Trophoblast cell (in vitro differentiated cells and primary cell): ENCODE data around the gene COL4A4.

Source experiments
- DNase-seq, 2 donors: peaks; one replicate each; pipeline ENCODE4 v3.0.0-alpha.2; 2016
- H2AFZ ChIP-seq: 2 replicates; pipeline ENCODE4 v1.6.1; 2013; ENCODE audit warnings: low read length, moderate library complexity, mild to moderate bottlenecking; ENCODE audit not compliant: insufficient read depth, poor library complexity
- H2AK5ac ChIP-seq: 2 replicates; pipeline ENCODE4 v1.6.1; 2013; ENCODE audit warnings: mild to moderate bottlenecking, low read length
- H2BK120ac ChIP-seq: 2 replicates; pipeline ENCODE4 v1.6.1; 2013; ENCODE audit warnings: low read length, mild to moderate bottlenecking, moderate library complexity; ENCODE audit not compliant: insufficient read depth, poor library complexity
- H2BK12ac ChIP-seq: 2 replicates; pipeline ENCODE4 v1.6.1; 2013; ENCODE audit warnings: mild to moderate bottlenecking, low read length, moderate library complexity
- H2BK5ac ChIP-seq: 2 replicates; pipeline ENCODE4 v1.6.1; 2013; ENCODE audit warnings: low read length, low read depth, moderate library complexity, mild to moderate bottlenecking; ENCODE audit not compliant: poor library complexity
- H3K14ac ChIP-seq: 2 replicates; pipeline ENCODE4 v1.6.1; 2013; ENCODE audit warnings: mild to moderate bottlenecking, low read length
- H3K18ac ChIP-seq: 2 replicates; pipeline ENCODE4 v1.6.1; 2013; ENCODE audit warnings: mild to moderate bottlenecking, low read length
- H3K23ac ChIP-seq: 2 replicates; pipeline ENCODE4 v1.6.1; 2013; ENCODE audit warnings: low read length
- H3K27ac ChIP-seq: 2 replicates; pipeline ENCODE4 v1.5.1; 2013; ENCODE audit warnings: low read depth, mild to moderate bottlenecking, inconsistent platforms, low read length, moderate library complexity
- H3K27me3 ChIP-seq: 2 replicates; pipeline ENCODE4 v1.6.1; 2013; ENCODE audit warnings: inconsistent platforms, mild to moderate bottlenecking, low read length, moderate library complexity; ENCODE audit not compliant: insufficient read depth
- H3K36me3 ChIP-seq, 2 experiments: 1 replicate in 1 of 2; 2 replicates in 1 of 2; pipeline ENCODE4 v1.6.1; 2013; ENCODE audit warnings: low read length in 2 of 2, mild to moderate bottlenecking in 2 of 2, moderate library complexity in 1 of 2; ENCODE audit not compliant: insufficient read depth in 2 of 2, control insufficient read depth in 1 of 2
- H3K4ac ChIP-seq: 2 replicates; pipeline ENCODE4 v1.6.1; 2013; ENCODE audit warnings: low read depth, mild to moderate bottlenecking, low read length, moderate library complexity
- H3K4me1 ChIP-seq, 2 experiments: 1 replicate in 1 of 2; 2 replicates in 1 of 2; pipeline ENCODE4 v1.6.1; 2013; ENCODE audit warnings: low read length in 2 of 2, mild to moderate bottlenecking in 2 of 2, moderate library complexity in 1 of 2; ENCODE audit not compliant: insufficient read depth in 2 of 2, control insufficient read depth in 1 of 2
- H3K4me2 ChIP-seq: 2 replicates; pipeline ENCODE4 v1.6.1; 2013; ENCODE audit warnings: inconsistent platforms, mild to moderate bottlenecking, low read length, moderate library complexity
- H3K4me3 ChIP-seq: 2 replicates; pipeline ENCODE4 v1.5.1; 2013; ENCODE audit warnings: mild to moderate bottlenecking, low read depth, low read length, inconsistent platforms
- H3K79me1 ChIP-seq: one replicate; pipeline ENCODE4 v1.6.1; 2013; ENCODE audit warnings: low read length
- H3K79me2 ChIP-seq: 2 replicates; pipeline ENCODE4 v1.6.1; 2013; ENCODE audit warnings: low read length, mild to moderate bottlenecking; ENCODE audit not compliant: control insufficient read depth, insufficient read depth, poor library complexity
- H3K9ac ChIP-seq: 2 replicates; pipeline ENCODE4 v1.6.1; 2013; ENCODE audit warnings: mild to moderate bottlenecking, low read length
- H3K9me3 ChIP-seq: 2 replicates; pipeline ENCODE4 v1.6.1; 2013; ENCODE audit warnings: low read depth, mild to moderate bottlenecking, control low read depth, inconsistent platforms, low read length; ENCODE audit not compliant: insufficient read depth
- H4K12ac ChIP-seq: 2 replicates; pipeline ENCODE4 v1.6.1; 2013; ENCODE audit warnings: low read depth, mild to moderate bottlenecking, low read length, moderate library complexity
- H4K8ac ChIP-seq: 2 replicates; pipeline ENCODE4 v1.6.1; 2013; ENCODE audit warnings: low read depth, mild to moderate bottlenecking, low read length, moderate library complexity
- H4K91ac ChIP-seq: one replicate; pipeline ENCODE4 v1.6.1; 2013; ENCODE audit warnings: low read depth, mild to moderate bottlenecking, low read length, moderate library complexity
- WGBS: extraction: QIAGEN DNeasy Blood & Tissue Kit; methylation state at CpG from one replicate; pipeline ENCODE4 v1.1.7; 2013; ENCODE audit warnings: missing lambda C conversion rate; ENCODE audit not compliant: insufficient read length, insufficient coverage; ENCODE audit errors: extremely low coverage; 5-methylcytosine and 5-hydroxymethylcytosine counted together

COL4A4 gene

DNA sequence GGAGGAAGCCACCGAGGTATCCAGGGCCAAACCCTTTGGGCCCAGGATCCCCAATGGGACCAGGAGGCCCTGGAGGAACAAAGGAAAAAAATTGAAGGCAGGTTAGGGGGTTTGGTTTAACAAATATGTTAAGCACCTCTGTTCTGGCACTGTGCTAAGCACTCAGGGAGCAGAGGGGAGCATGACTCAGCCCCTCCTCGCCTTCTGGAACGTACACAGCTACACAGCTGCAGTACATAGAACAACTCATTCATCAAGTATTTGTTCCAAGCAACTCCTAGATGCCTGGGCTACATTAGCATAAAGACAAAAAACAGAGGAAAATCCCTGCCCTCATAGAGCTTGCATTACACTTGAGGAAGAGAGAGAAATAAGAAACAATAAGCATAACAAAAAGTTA is 153.6 kb downstream of the COL4A4 start:
- Histone ChIP-seq H3K79me1 (no peaks in the 10 kb centered on the region), H2BK120ac (no peak overlapping the region), H3K18ac (no peak overlapping the region), H3K36me3 (no peaks in the 10 kb centered on the region), H4K91ac (no peak overlapping the region), H3K4me3 (no peak overlapping the region), H3K14ac (no peak overlapping the region), H3K4me2 (no peak overlapping the region), H3K23ac (no peak overlapping the region), H2AK5ac (no peak overlapping the region), H2BK5ac (no peak overlapping the region), H4K8ac (no peak overlapping the region), H2AFZ (no peak overlapping the region), H2BK12ac (no peak overlapping the region), H3K4ac (no peak overlapping the region), H3K79me2 (no peaks in the 10 kb centered on the region), H3K27ac (no peak overlapping the region), H3K9me3 (peaks cover 7% of the 10 kb centered on the region), H3K27me3 (no peaks in the 10 kb centered on the region), H3K4me1 (no peaks in the 10 kb centered on the region), H4K12ac (no peak overlapping the region), H3K9ac (no peak overlapping the region)
- DNase-seq: no peak
- WGBS: no CpG with 5 or more reads among the region's 3 CpGs

DNA sequence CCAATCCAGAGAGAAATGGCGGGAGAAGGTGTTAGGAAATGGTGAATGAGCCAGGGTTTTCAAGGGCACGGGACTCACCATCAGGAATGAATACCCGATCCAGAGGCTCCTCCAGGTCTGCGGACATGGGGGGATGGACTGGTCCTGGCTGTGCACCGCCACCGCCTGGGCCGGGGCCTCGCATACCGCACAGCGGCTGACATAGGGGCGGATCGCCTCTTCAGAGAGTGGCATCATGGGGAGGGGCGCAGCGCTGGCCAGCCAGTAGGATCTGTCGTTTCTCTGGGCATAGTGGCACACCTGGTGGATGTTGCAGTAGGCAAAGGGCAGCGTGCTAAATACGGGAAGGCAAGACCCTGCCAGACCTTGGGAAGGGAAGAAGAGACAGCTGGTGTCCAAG is 156.1 kb downstream of the COL4A4 start:
- Histone ChIP-seq H3K9ac (no peak overlapping the region), H3K4me2 (no peak overlapping the region), H3K14ac (no peak overlapping the region), H3K27me3 (no peaks in the 10 kb centered on the region), H3K9me3 (peaks cover 7% of the 10 kb centered on the region), H2AK5ac (no peak overlapping the region), H2BK12ac (no peak overlapping the region), H4K12ac (no peak overlapping the region), H3K79me1 (no peaks in the 10 kb centered on the region), H4K91ac (no peak overlapping the region), H3K4ac (no peak overlapping the region), H3K36me3 (no peaks in the 10 kb centered on the region), H2BK5ac (no peak overlapping the region), H3K23ac (no peak overlapping the region), H3K18ac (no peak overlapping the region), H3K4me1 (no peaks in the 10 kb centered on the region), H3K27ac (no peak overlapping the region), H2AFZ (no peak overlapping the region), H2BK120ac (no peak overlapping the region), H4K8ac (no peak overlapping the region), H3K4me3 (no peak overlapping the region), H3K79me2 (no peaks in the 10 kb centered on the region)
- no peak for DNase-seq
- no CpG with 5 or more reads among the region's 17 CpGs for WGBS

DNA sequence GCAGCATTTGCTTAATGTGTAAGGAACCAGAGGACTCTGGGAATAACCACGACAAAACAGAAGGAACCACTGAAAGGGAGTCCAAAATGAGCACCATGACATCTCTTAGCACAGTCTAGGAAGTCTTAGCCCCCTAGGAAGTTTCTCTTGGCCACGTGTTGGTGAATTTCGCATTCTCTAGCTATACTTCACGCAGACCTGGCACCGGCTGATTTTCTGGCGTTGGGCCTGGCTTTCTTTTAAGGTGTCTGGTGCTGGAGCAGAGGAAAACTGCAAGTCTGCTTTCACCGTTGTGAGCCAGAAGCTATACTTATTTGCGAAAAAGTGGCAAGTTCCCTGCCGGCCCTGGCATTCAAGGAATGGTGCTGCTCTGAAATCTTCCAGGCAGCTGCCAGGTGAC is 156.9 kb downstream of the COL4A4 start:
- Histone ChIP-seq H2BK120ac (no peak overlapping the region), H3K18ac (no peak overlapping the region), H4K8ac (no peak overlapping the region), H3K9ac (no peak overlapping the region), H3K14ac (no peak overlapping the region), H3K23ac (no peak overlapping the region), H3K9me3 (peaks cover 7% of the 10 kb centered on the region), H2BK5ac (no peak overlapping the region), H3K79me1 (no peaks in the 10 kb centered on the region), H3K4me1 (no peaks in the 10 kb centered on the region), H3K4ac (no peak overlapping the region), H2AK5ac (no peak overlapping the region), H2BK12ac (no peak overlapping the region), H3K27me3 (no peaks in the 10 kb centered on the region), H4K12ac (no peak overlapping the region), H3K79me2 (no peaks in the 10 kb centered on the region), H3K36me3 (no peaks in the 10 kb centered on the region), H4K91ac (no peak overlapping the region), H2AFZ (no peak overlapping the region), H3K4me2 (no peak overlapping the region), H3K27ac (no peak overlapping the region), H3K4me3 (no peak overlapping the region)
- no peak for DNase-seq
- no CpG with 5 or more reads among the region's 9 CpGs for WGBS

DNA sequence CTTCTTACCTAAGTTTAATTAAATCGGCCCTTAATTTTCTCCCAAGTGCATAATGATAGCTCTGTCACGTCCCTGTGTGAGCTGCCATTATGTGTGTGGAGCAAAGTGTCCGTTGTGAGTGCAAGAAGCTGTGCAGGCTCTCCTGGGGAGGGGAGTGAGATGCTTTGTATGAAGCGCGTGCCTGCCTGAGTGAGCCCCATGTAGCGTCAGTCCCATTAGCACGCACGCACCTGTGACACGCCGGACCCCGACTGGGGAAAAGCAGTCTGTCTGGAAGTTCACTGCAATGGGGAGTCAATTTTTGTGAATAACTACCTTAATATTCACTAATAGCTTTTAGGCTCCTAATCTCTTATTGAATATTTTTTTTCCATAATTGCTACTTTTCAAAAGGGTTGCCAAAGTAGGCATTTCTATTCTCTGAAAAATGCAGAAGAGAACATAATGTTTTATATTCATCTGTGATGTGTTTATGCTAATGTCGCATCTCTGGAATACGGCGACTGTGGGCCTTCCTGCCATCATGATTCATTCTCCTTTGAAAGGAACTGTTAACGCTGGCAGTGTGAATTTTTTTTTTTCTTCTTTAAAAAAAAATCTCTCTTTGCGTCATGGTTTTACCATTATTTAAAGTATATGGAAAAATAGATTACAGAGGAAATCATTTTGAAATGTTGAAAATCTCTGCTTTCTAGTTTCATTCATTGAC is 157.7 kb downstream of the COL4A4 start:
- no peak for DNase-seq
- no peak overlapping the region for H3K27ac ChIP-seq
- no peak overlapping the region for H3K18ac ChIP-seq

More for the DNA sequence above, 157.7 kb downstream of the COL4A4 start:
- no peak overlapping the region for H3K14ac ChIP-seq
- no peaks in the 10 kb centered on the region for H3K36me3 ChIP-seq
- H3K4ac ChIP-seq: no peak overlapping the region
- H3K27me3 ChIP-seq: no peaks in the 10 kb centered on the region
- H3K4me1 ChIP-seq: no peaks in the 10 kb centered on the region
- WGBS: no CpG with 5 or more reads among the region's 16 CpGs
- H2AK5ac ChIP-seq: no peak overlapping the region
- no peaks in the 10 kb centered on the region for H3K79me2 ChIP-seq
- H3K79me1 ChIP-seq: no peaks in the 10 kb centered on the region
- no peak overlapping the region for H2BK5ac ChIP-seq
- no peak overlapping the region for H4K12ac ChIP-seq
- no peak overlapping the region for H4K8ac ChIP-seq
- H3K4me3 ChIP-seq: no peak overlapping the region
- H3K4me2 ChIP-seq: no peak overlapping the region
- no peak overlapping the region for H2AFZ ChIP-seq
- no peak overlapping the region for H2BK120ac ChIP-seq
- no peak overlapping the region for H4K91ac ChIP-seq
- H2BK12ac ChIP-seq: no peak overlapping the region
- H3K9me3 ChIP-seq: peaks cover 7% of the 10 kb centered on the region
- H3K9ac ChIP-seq: no peak overlapping the region
- H3K23ac ChIP-seq: no peak overlapping the region
